Left colon (tissue), 2 donors: ENCODE data around the gene BCAM. TPM values are rescaled to one million over a fixed set of nuclear protein-coding genes. Genes with fewer than 3 reads are reported as not detected.

ENCODE experiments used
- ATAC-seq: fragments of 200-7000 bp; cut with Tn5 transposase; one replicate; pipeline ENCODE4 v1.9.1; 2020; ENCODE audit warnings: mild to moderate bottlenecking, moderate library complexity
- DNase-seq, 2 donors: peaks; one replicate each; pipeline ENCODE4 v3.0.0-alpha.2; 2020
- intact Hi-C, 2 donors: fragments of 100-400 bp; cut with DNase I in 1 of 2; cut with micrococcal nuclease in 1 of 2; formaldehyde crosslinking; loops; one replicate each; pipeline versions ENCODE4 v1.11.2 to v1.14.0; 2022; cut with DNase I, micrococcal nuclease
- total RNA-seq, 2 donors: library from RNA; stranded (reverse); fragmentation: NEBNext Ultra II Directional; extraction: Animal tissue kit (Norgen Biotek cat#: 25700); gene quantifications; one replicate each; pipeline ENCODE4 v1.2.1, GENCODE V29; 2021
- donor health status: DM: no; HTN: no; CAD: no.
- donor health status: DM: yes; HTN: yes; CAD: no.

The BCAM gene
- total RNA-seq, 2 donors from 2014 or later: 21.4 to 21.7 TPM

- DNase-seq (no peak), ATAC-seq (no peak)
- intact Hi-C loops: no loop called here
Observed at GRCh38 chr19:44867578-44867977, 58.7 kb downstream of the BCAM start.

- intact Hi-C loops: no loop called here
- peak; percentile 49 to 61 for DNase-seq
- no peak for ATAC-seq
Observed at GRCh38 chr19:44869733-44870470, 61.0 kb downstream of the BCAM start.

Other genes starting within 250 kb of the BCAM start
- gene IGSF23, start 195.5 kb upstream of the BCAM start, total RNA-seq: not detected
- gene PVR, start 165.2 kb upstream of the BCAM start, total RNA-seq: 10 to 100 TPM; 31.0 to 35.7 TPM
- gene CEACAM19, start 137.6 kb upstream of the BCAM start, total RNA-seq: 1 to 10 TPM; 6.5 to 6.6 TPM
- gene CEACAM16, start 110.0 kb upstream of the BCAM start, total RNA-seq: under 1 TPM in 1 of 2 donors, not detected in 1; 0.45 TPM
- gene BCL3, start 60.4 kb upstream of the BCAM start, total RNA-seq: 100 to 1,000 TPM in 1 of 2 donors, 10 to 100 TPM in 1; 81.5 to 103 TPM
- gene CBLC, start 31.2 kb upstream of the BCAM start, total RNA-seq: 10 to 100 TPM; 79.1 to 84.4 TPM
- 100 to 1,000 TPM; 112 to 125 TPM for gene NECTIN2, start 37.2 kb downstream of the BCAM start, total RNA-seq
- gene TOMM40, start 82.2 kb downstream of the BCAM start, total RNA-seq: 10 to 100 TPM; 48.7 to 80.0 TPM
- 10 to 100 TPM; 14.6 to 88.2 TPM for gene APOE, start 96.7 kb downstream of the BCAM start, total RNA-seq
- gene APOC1, start 105.5 kb downstream of the BCAM start, total RNA-seq: 10 to 100 TPM in 1 of 2 donors, 1 to 10 TPM in 1; 2.8 to 23.8 TPM
- not detected for gene APOC4, start 133.1 kb downstream of the BCAM start, total RNA-seq
- 1 to 10 TPM in 1 of 2 donors, not detected in 1; 4.4 TPM for gene APOC2, start 136.9 kb downstream of the BCAM start, total RNA-seq
- gene CLPTM1, start 146.3 kb downstream of the BCAM start, total RNA-seq: 100 to 1,000 TPM; 113 to 129 TPM
- gene RELB, start 192.4 kb downstream of the BCAM start, total RNA-seq: 10 to 100 TPM; 11.8 to 40.9 TPM
- 10 to 100 TPM; 65.3 to 92.8 TPM for gene CLASRP, start 229.9 kb downstream of the BCAM start, total RNA-seq